RPMI8226 (cell line): Measurements from ENCODE around the gene DGKB.

Source experiments
- DNase-seq: peaks from one replicate; pipeline ENCODE4 v3.0.0-alpha.2; 2015

Gene DGKB

DNA sequence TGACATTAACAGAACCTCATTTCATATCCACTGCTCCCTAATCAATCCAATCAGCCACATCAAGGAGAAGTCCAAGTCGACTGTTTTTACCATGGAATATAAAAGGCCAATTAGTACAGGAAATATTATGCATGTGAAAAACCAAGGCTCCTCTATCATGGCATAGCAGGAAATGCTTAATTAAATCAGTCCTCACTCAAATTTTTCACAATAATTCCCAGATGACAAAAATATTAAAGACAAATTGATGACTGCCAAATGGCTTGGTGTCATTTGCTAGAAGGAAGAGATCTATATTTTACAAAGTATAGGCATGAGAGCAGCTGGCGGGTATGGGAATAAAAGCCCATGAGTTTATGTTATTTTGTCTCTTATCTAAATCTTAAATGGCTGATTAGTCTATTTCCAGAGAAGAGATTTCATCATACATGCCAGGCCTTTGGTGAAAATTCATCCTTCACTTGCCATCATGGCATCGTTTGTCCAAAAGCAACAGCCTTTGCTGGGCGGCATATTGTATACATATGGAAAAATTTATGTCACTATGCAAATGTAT, 219.6 kb downstream of the DGKB start:
- DNase-seq = no peak

DNA sequence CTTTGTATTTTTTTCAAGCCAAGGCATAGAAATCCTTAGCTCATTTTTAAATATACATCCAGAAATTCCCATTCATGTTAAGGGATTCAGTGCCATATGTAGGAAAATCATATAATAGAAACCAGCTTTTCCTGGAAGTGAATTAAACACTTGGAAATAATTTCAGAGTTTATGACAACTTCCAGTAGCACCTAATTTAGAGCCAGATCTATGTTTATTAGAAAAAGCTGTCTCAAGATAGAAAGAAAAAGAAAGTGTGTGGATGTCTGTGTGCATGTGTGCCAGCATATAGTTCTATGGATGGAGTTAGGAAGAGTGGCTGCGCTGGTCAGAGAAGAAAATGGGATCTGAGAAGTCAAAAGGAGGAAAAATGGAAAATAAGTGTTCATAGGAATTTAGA, 225.7 kb downstream of the DGKB start:
- no peak for DNase-seq

DNA sequence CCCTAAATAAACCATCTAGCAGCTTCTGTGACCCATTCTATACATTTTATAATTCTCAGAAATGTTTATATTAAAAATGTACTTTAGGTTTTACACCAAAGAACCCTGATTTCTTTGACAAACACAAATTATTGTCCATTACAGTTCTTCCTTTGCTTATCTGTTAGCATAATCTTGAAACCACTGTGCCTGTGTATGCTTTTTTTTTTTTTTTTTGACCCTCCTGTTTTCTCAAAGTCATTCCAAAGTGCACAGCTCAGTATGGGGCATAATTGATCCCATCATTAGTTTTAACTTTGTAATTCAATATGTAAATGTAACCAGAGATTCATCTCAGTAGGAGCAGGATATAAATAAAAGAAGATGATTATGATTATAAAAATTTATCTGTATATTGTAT, 229.3 kb downstream of the DGKB start:
- DNase-seq = no peak

DNA sequence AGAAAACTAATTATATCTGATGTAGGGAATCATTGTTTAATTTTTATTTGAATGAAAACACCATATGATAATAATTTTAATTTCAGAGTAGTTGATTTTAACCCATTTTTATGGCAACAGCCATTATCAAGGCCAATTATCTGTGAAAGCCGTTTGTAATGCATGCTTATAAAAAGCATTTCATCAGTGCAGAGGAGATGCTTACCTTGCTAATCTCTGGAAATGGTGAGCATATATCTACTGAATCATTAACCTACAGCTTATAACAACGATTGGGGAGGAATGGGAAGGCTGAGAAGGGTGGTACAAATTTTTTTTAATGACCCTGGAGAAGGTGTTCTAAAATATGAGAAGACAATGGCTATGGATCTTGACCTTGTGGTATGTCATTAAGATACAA, 235.6 kb downstream of the DGKB start:
- no peak for DNase-seq

GRCh38 chr7:14666304-14666703, 236.2 kb downstream of the DGKB start:
- DNase-seq = no peak

GRCh38 chr7:14639801-14640200, 262.8 kb downstream of the DGKB start:
- DNase-seq = no peak

DNA sequence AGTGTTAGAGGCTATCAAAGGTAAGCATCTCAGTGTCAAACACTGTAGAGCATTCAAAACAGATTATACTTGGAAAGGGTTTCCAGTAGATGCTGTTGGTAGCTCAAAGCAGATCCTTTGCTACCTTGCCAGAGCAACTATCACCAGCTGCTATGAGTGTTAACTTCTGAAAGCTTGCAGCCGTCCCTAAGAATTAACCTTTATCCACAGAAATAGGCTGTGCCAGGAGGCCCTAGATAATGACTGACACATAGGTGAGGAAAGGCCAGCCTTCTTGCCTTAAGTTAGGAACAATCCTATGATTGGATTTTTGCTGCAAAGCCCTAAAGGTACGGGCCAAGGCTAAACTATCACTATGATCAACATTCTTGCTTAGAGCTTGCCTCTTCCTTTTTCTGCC, 263.2 kb downstream of the DGKB start:
- DNase-seq = no peak

- DNase-seq = no peak
Observed at GRCh38 chr7:14637968-14638367, 264.6 kb downstream of the DGKB start.

DNA sequence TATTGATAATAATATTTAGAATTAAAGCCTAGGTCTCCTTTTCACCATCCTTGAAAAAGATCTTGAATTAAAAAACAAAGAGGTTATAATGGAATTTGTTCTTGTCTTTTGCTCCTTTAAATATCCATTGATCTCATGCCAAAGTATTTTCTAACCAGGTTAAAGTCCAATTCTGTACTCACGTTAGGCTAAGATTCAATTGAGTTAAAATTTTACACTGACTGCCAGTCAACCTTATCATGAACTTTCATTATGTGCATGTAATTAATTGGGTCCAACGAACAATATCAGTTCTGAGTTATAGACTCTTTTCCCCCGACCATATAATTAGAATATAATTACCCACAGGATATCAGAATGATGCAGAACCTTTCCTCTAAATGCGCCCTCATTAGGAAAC, 266.6 kb downstream of the DGKB start:
- no peak for DNase-seq

DNA sequence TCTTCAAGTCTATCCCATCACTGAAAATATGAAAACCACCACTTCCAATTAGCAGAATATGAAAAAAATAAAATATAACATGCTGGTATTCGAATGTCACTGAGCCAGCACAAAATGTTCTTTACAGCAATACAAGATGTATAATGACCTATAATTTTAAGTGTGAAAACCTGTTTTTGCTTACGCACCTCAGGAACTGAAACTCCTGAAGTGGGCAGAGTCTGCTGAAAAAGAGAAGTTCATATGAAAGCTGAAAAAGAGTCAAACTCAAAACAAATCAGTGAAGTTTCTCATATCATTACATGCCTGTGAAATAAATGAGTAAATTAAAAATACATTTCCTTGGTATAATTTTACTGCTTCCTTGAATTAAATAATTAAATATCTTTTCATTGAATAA, 272.5 kb downstream of the DGKB start:
- peak; percentile 87 for DNase-seq

GRCh38 chr7:14628516-14628915, 274.0 kb downstream of the DGKB start:
- no peak for DNase-seq

DNA sequence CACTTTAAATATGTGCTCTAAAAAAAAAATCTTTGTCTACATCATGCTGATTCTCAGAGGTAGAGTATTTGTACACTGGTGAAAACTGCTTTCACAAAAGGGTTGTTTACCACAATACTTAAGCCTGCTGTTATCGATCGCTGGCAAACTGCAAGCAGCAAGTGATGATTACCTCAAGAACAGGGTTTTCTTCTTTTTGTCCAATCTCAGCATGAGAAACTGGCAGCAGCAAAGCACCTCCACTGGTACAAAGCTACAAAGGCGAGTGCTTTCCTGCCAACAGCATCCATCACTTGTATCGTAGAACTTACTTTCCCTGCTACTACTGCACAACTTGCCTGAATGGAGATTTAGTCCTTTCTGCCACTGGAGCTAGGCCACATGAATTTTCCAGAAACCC, 276.5 kb downstream of the DGKB start:
- DNase-seq = no peak

GRCh38 chr7:14622559-14622958, 280.0 kb downstream of the DGKB start:
- no peak for DNase-seq

- no peak for DNase-seq
Observed at GRCh38 chr7:14606101-14606500, 296.4 kb downstream of the DGKB start.

GRCh38 chr7:14604606-14605005, 297.9 kb downstream of the DGKB start:
- no peak for DNase-seq

DNA sequence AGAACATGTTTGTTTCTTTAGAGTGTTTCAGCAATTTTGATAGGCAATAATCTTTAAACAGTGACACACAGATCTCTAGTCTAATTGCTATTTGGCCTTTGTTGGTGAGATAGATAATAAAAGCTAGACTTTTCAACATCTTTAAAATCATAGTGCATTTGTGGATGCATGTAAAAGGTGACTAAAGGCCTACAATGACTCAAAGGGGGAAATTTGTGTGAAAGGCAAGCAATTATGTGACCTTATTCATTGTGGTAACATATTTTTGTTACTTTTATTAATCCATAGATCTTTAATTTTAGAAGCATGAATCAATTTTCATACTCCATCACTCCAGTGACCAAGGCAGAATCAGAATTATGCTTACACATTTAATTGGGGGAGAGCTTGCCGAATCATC, 299.7 kb downstream of the DGKB start:
- no peak for DNase-seq

GRCh38 chr7:14600766-14601367, 301.7 kb downstream of the DGKB start:
- DNase-seq = no peak

- DNase-seq = peak; percentile 73
Observed at GRCh38 chr7:14598978-14599377, 303.6 kb downstream of the DGKB start.

GRCh38 chr7:14596421-14596820, 306.1 kb downstream of the DGKB start:
- no peak for DNase-seq

GRCh38 chr7:14590206-14590605, 312.3 kb downstream of the DGKB start:
- DNase-seq = no peak

DNA sequence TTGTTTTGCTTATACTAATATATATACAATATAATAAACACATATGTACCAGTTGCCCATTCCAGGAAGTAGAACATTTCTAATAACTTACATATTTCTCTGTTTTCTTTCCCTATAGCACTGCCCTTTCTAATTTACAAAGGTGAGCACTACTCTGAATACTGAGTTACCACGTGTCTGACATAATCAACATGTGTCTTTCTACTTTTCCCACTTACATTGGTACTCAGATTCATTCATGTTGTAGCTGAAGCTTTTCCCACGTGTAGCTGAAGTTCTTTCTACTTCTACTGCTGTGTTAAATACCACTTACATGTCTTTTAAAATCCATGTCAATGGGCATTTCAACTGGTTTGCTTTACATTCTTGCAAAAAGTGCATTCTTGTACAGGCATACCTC, 317.3 kb downstream of the DGKB start:
- no peak for DNase-seq

DNA sequence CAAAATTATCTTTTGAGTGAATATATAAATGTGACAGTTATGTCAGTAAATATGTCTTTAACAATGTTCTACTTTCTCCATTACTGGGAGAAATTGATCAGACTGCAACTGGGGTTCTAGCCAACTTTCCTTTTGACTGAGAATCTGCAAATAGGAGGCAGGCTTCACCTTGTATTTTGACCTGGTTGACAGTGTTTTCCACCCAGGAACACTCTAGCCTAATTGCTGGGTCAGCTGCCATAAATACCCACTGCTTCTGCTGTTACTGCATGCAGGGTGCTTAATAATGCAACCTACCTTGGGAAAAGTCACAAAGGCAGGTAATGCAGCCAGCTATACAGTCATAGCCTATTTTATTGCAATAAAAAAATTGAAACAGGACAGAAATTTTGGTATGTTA, 319.0 kb downstream of the DGKB start:
- no peak for DNase-seq

GRCh38 chr7:14582010-14582409, 320.5 kb downstream of the DGKB start:
- no peak for DNase-seq

DNA sequence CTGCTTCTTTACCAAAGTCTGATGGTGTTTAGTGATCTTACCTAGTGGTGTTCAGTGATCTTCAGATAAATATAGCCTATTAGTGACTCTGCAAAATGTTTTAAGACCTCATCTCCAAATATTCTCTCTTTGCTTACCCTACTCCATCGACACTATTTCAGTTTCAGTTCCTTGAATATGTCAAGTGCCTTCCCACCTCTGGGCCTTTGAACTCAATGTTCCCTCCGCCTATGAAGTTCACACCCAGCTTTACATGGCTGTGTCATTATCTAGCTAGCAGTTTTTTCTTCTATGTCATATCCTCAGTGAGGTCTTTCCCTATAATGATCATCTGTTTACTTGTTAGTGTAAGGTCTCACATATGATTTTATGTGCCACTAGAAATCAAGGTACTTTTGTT, 322.6 kb downstream of the DGKB start:
- DNase-seq = peak; percentile 86

DNA sequence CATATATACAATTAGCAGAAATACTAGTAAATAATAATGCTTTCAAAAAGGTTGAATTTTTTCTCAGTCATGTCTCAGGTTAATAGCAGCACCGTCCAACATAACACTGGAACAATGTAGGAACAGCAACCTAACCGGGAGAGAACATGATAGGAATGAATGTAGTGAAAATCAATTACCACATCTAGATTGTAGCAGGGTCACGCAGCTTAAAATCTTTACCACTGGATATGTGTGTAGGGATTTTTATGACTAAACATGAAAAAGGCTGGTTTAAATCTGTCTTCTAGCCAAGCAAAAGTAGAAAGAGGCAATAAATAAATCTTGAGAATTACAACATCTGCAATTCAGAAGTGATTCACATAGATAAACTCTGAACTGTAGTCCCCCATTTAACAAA, 326.0 kb downstream of the DGKB start:
- DNase-seq = no peak
